HG03558 (cell line): ENCODE measurements around the gene TOMM40L.
"Not testable (repeated sequence)": the region's sequence is repeated elsewhere in the genome, so short reads cannot be mapped to it uniquely, and the experiment has no call there.

Source experiments
- ATAC-seq: cut with Tn5 transposase; IDR thresholded peaks from one replicate; pipeline ENCODE4 v1.9.1; 2021; ENCODE audit warnings: moderate number of reproducible peaks; ENCODE audit not compliant: unreplicated experiment; ENCODE audit errors: extremely low read depth

The TOMM40L gene

GRCh38 chr1:161218301-161219077 is 7.4 kb upstream of the TOMM40L start:
- ATAC-seq, result no peak

GRCh38 chr1:161219078-161219892 is 6.6 kb upstream of the TOMM40L start:
- no peak for ATAC-seq

- no peak for ATAC-seq
Measured at GRCh38 chr1:161220002-161220401, 5.9 kb upstream of the TOMM40L start.

- ATAC-seq, result no peak
Measured at GRCh38 chr1:161222175-161223019, 3.5 kb upstream of the TOMM40L start.

- no peak for ATAC-seq
Measured at GRCh38 chr1:161223805-161224694, 1.8 kb upstream of the TOMM40L start.

- ATAC-seq, result not testable (repeated sequence)
Measured at GRCh38 chr1:161224695-161225087, 1.2 kb upstream of the TOMM40L start.

GRCh38 chr1:161225178-161225533 is 704 bp upstream of the TOMM40L start:
- ATAC-seq, result no peak

- no peak for ATAC-seq
Measured at GRCh38 chr1:161226320-161226711, 456 bp downstream of the TOMM40L start.

- no peak for ATAC-seq
Measured at GRCh38 chr1:161226759-161227158, 899 bp downstream of the TOMM40L start.

GRCh38 chr1:161227196-161227871 is 1.5 kb downstream of the TOMM40L start:
- no peak for ATAC-seq

- ATAC-seq, result no peak
Measured at GRCh38 chr1:161228032-161228431, 2.2 kb downstream of the TOMM40L start.

- ATAC-seq, result no peak
Measured at GRCh38 chr1:161229896-161230295, 4.0 kb downstream of the TOMM40L start.

GRCh38 chr1:161230762-161231161 is 4.9 kb downstream of the TOMM40L start:
- ATAC-seq, result no peak

GRCh38 chr1:161233102-161233501 is 7.2 kb downstream of the TOMM40L start:
- no peak for ATAC-seq

GRCh38 chr1:161235957-161236775 is 10.3 kb downstream of the TOMM40L start:
- no peak for ATAC-seq

- ATAC-seq, result no peak
Measured at GRCh38 chr1:161238039-161238473, 12.2 kb downstream of the TOMM40L start, which contains the start of gene NR1I3. Gene NR1I3 (minus strand): TSS chr1:161238203. CDS start chr1:161236565, 1,638 bp downstream.

GRCh38 chr1:161241682-161242081 is 15.8 kb downstream of the TOMM40L start:
- ATAC-seq, result no peak

- no peak for ATAC-seq
Measured at GRCh38 chr1:161242313-161242712, 16.5 kb downstream of the TOMM40L start.
